IMR-90 (cell line): ENCODE measurements around the gene SNX5. TPM values are rescaled to one million over a fixed set of nuclear protein-coding genes. Genes with fewer than 3 reads are reported as not detected.

Experiments used
- ATAC-seq: fragments of 200-7000 bp; cut with Tn5 transposase; 2 replicates; pipeline ENCODE4 v1.9.1; 2020; ENCODE audit warnings: low read depth, mild to moderate bottlenecking, moderate library complexity
- BruUV-seq: library from RNA; stranded (reverse); fragments of 400-500 nt; replicated peaks from 2 replicates; lab custom pipeline; 2021; lab: Mats Ljungman, UMichigan
- CTCF ChIA-PET: fragments of 300-600 bp; formaldehyde crosslinking; extraction: SDS; loops from one replicate; lab custom pipeline; 2021; ENCODE audit warnings: antibody characterized with exemption; lab: Yijun Ruan, JAX
- POLR2A ChIA-PET: fragments of 300-600 bp; sonication (Branson Sonifier 250); formaldehyde crosslinking; loops from one replicate; lab custom pipeline; 2022; ENCODE audit warnings: antibody characterized with exemption; ENCODE audit not compliant: unreplicated experiment; lab: Charles Lee
- DNase-seq: peaks from one replicate; pipeline ENCODE4 v3.0.0; 2013
- H2AFZ ChIP-seq: replicated peaks from 2 replicates; pipeline ENCODE3; 2013; ENCODE audit warnings: low read length, mild to moderate bottlenecking; ENCODE audit not compliant: poor library complexity
- H2AK5ac ChIP-seq: 2 replicates; pipeline ENCODE4 v1.6.1; 2013; ENCODE audit warnings: low read depth, low read length, inconsistent platforms
- H2AK9ac ChIP-seq: replicated peaks from 2 replicates; pipeline ENCODE3; 2013; ENCODE audit warnings: mild to moderate bottlenecking, low read depth, low read length, moderate library complexity; ENCODE audit not compliant: poor library complexity
- H2BK120ac ChIP-seq: 2 replicates; pipeline ENCODE4 v1.6.1; 2013; ENCODE audit warnings: low read depth, low read length, inconsistent platforms
- H2BK15ac ChIP-seq: 3 replicates; pipeline ENCODE4 v1.6.1; 2013; ENCODE audit warnings: low read depth, low read length, inconsistent platforms
- H2BK20ac ChIP-seq: 2 replicates; pipeline ENCODE4 v1.6.1; 2013; ENCODE audit warnings: low read depth, mild to moderate bottlenecking, inconsistent platforms, low read length, moderate library complexity
- H2BK5ac ChIP-seq: 2 replicates; pipeline ENCODE4 v1.6.1; 2013; ENCODE audit warnings: mild to moderate bottlenecking, low read depth, low read length, inconsistent platforms; ENCODE audit not compliant: poor library complexity, severe bottlenecking
- H3K14ac ChIP-seq: replicated peaks from 2 replicates; pipeline ENCODE4 v1.6.1; 2013; ENCODE audit warnings: low read depth, low read length, inconsistent platforms
- H3K18ac ChIP-seq: 2 replicates; pipeline ENCODE4 v1.6.1; 2013; ENCODE audit warnings: low read depth, low read length, control low read depth
- H3K23ac ChIP-seq: 2 replicates; pipeline ENCODE4 v1.6.1; 2013; ENCODE audit warnings: low read depth, low read length, inconsistent platforms
- H3K27ac ChIP-seq: 2 replicates; pipeline ENCODE4 v1.5.1; 2013; ENCODE audit warnings: mild to moderate bottlenecking, control low read depth, low read length; ENCODE audit not compliant: insufficient read depth
- H3K27me3 ChIP-seq: 2 replicates; pipeline ENCODE4 v1.6.1; 2013; ENCODE audit warnings: low read length; ENCODE audit not compliant: control insufficient read depth, insufficient read depth
- H3K36me3 ChIP-seq: 2 replicates; pipeline ENCODE4 v1.6.1; 2013; ENCODE audit warnings: low read length, mixed read lengths; ENCODE audit not compliant: control insufficient read depth, insufficient read depth
- H3K4ac ChIP-seq: 2 replicates; pipeline ENCODE4 v1.6.1; 2013; ENCODE audit warnings: low read depth, low read length, inconsistent platforms
- H3K4me1 ChIP-seq: 2 replicates; pipeline ENCODE4 v1.6.1; 2013; ENCODE audit warnings: low read length, mixed read lengths; ENCODE audit not compliant: control insufficient read depth, insufficient read depth
- H3K4me2 ChIP-seq: 2 replicates; pipeline ENCODE4 v1.6.1; 2013; ENCODE audit warnings: low read depth, mild to moderate bottlenecking, control low read depth, low read length, moderate library complexity
- H3K4me3 ChIP-seq: 2 replicates; pipeline ENCODE4 v1.5.1; 2013; ENCODE audit warnings: low read depth, mild to moderate bottlenecking, control low read depth, low read length, moderate library complexity; ENCODE audit not compliant: insufficient read depth
- H3K56ac ChIP-seq: 2 replicates; pipeline ENCODE4 v1.6.1; 2013; ENCODE audit warnings: low read length, inconsistent platforms; ENCODE audit not compliant: insufficient read depth; ENCODE audit errors: extremely low read depth
- H3K79me1 ChIP-seq, 2 experiments: 2 replicates each; pipeline ENCODE4 v1.6.1; 2013; ENCODE audit warnings: low read length in 2 of 2, inconsistent platforms in 1 of 2, low read depth in 1 of 2
- H3K9ac ChIP-seq: 2 replicates; pipeline ENCODE4 v1.6.1; 2013; ENCODE audit warnings: low read depth, low read length, control low read depth
- H3K9me1 ChIP-seq: 2 replicates; pipeline ENCODE4 v1.6.1; 2013; ENCODE audit warnings: low read length, inconsistent platforms; ENCODE audit not compliant: insufficient read depth
- H3K9me3 ChIP-seq: 2 replicates; pipeline ENCODE4 v1.6.1; 2013; ENCODE audit warnings: low read length; ENCODE audit not compliant: control insufficient read depth, insufficient read depth
- H4K20me1 ChIP-seq: 2 replicates; pipeline ENCODE4 v1.6.1; 2013; ENCODE audit warnings: low read length, inconsistent platforms; ENCODE audit not compliant: insufficient read depth
- H4K5ac ChIP-seq: 2 replicates; pipeline ENCODE4 v1.6.1; 2013; ENCODE audit warnings: mild to moderate bottlenecking, low read depth, low read length, control low read depth
- H4K8ac ChIP-seq, 2 experiments: 2 replicates each; pipeline ENCODE4 v1.6.1; 2013; ENCODE audit warnings: low read depth in 2 of 2, low read length in 2 of 2, control low read depth in 1 of 2, inconsistent platforms in 1 of 2
- H4K91ac ChIP-seq: 2 replicates; pipeline ENCODE4 v1.6.1; 2013; ENCODE audit warnings: low read depth, low read length, inconsistent platforms; ENCODE audit not compliant: insufficient read depth
- CHD1 ChIP-seq: IDR thresholded peaks from 2 replicates; pipeline ENCODE4 v1.6.1; 2012; ENCODE audit warnings: low read depth, low read length, improper control_type of control experiment
- FOS ChIP-seq: fragments of 150-350 bp; IDR thresholded peaks from 2 replicates; pipeline ENCODE4 v1.6.1; 2016; ENCODE audit warnings: low read depth, low read length
- MAFK ChIP-seq: IDR thresholded peaks from 2 replicates; pipeline ENCODE4 v1.6.1; 2012; ENCODE audit warnings: low read depth, low read length, improper control_type of control experiment
- MAZ ChIP-seq: IDR thresholded peaks from 2 replicates; pipeline ENCODE4 v1.6.1; 2012; ENCODE audit warnings: low read depth, mild to moderate bottlenecking, low read length, improper control_type of control experiment, moderate library complexity, borderline replicate concordance
- NFE2L2 ChIP-seq: fragments of 150-350 bp; IDR thresholded peaks from 2 replicates; pipeline ENCODE4 v1.6.1; 2016; ENCODE audit warnings: low read depth, mild to moderate bottlenecking, low read length
- POLR2A ChIP-seq: IDR thresholded peaks from 2 replicates; pipeline ENCODE4 v1.6.1; 2012; ENCODE audit warnings: mild to moderate bottlenecking, low read depth, low read length
- RCOR1 ChIP-seq: IDR thresholded peaks from 2 replicates; pipeline ENCODE4 v1.6.1; 2012; ENCODE audit warnings: mild to moderate bottlenecking, low read length, improper control_type of control experiment; ENCODE audit not compliant: insufficient replicate concordance
- SMC3 ChIP-seq: fragments of 150-350 bp; IDR thresholded peaks from 2 replicates; pipeline ENCODE4 v1.6.1; 2016; ENCODE audit warnings: low read depth, mild to moderate bottlenecking, antibody characterized with exemption, low read length, moderate library complexity
- WGBS, 2 experiments: methylation state at CpG; one replicate each; pipeline versions ENCODE4 v1.1.5 to v1.1.7; 2013; ENCODE audit warnings: missing lambda C conversion rate in 2 of 2; ENCODE audit not compliant: insufficient read length in 1 of 2; ENCODE audit errors: extremely low coverage in 2 of 2; 5-methylcytosine and 5-hydroxymethylcytosine counted together
- dilution Hi-C: fragments of 300-500 bp; cut with HindIII; formaldehyde crosslinking; loops from one replicate; pipeline ENCODE4 v1.14.3; 2018; ENCODE audit warnings: low sequenced_read_pairs; ENCODE audit not compliant: unreplicated experiment
- in situ Hi-C: fragments of 300-500 bp; cut with MboI; formaldehyde crosslinking; loops from 3 replicates; pipeline ENCODE4 v1.14.3; 2019; ENCODE audit warnings: low sequenced_read_pairs, inconsistent platforms, mixed read lengths
- intact Hi-C: fragments of 100-400 bp; cut with micrococcal nuclease; formaldehyde crosslinking; loops from 2 replicates; pipeline ENCODE4 v1.10.0; 2022
- polyA plus RNA-seq, 3 experiments: library from polyadenylated mRNA; depleted of rRNA; stranded (reverse); fragments of >200 nt; gene quantifications; 2 replicates each; pipeline ENCODE4 v1.2.3, GENCODE V29; 2012; ENCODE audit warnings: low replicate concordance in 1 of 3
- total RNA-seq: library from RNA; depleted of rRNA; stranded (reverse); fragments of >200 nt; gene quantifications from 2 replicates; pipeline ENCODE4 v1.2.3, GENCODE V29; 2012
- TF ChIP-seq, protein P1 (sequence below): fragments of 150-350 bp; IDR thresholded peaks from 2 replicates; pipeline ENCODE4 v1.6.1; 2017; ENCODE audit warnings: mild to moderate bottlenecking, antibody characterized with exemption, low read length, low read depth
- TF ChIP-seq, protein P2 (sequence below): fragments of 150-350 bp; IDR thresholded peaks from 2 replicates; pipeline ENCODE4 v1.6.1; 2016; ENCODE audit warnings: low read depth, mild to moderate bottlenecking, low read length, moderate library complexity, borderline replicate concordance
- TF ChIP-seq, protein P3 (sequence below): conservative IDR thresholded peaks from 2 replicates; pipeline ENCODE4 v1.5.1; 2012; ENCODE audit warnings: mild to moderate bottlenecking, low read depth, low read length, improper control_type of control experiment

Gene SNX5
- total and polyA plus RNA-seq, 2 of the 4 experiments (the other 2 are of a cell fraction): 65.4 to 92.8 TPM

DNA sequence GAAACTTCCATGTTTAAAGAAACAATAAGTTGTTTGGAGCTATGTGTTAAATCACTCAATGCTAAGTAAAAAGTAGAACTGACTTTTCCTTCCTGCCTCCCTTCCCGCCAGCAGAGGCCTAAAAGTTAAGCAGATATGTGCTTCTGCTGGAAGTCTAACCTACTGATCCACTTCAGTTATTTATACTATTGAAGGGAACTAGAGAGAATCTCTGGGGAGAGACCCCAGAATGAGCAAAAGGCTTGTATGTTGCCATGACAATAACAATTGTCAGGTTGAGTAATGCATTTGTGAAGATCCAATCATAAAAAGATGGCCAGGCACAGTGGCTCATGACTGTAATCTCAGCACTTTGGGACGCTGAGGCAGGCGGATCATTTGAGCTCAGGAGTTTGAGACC is 25.0 kb upstream of the SNX5 start:
- Histone ChIP-seq H2BK120ac (no peak overlapping the region), H2BK15ac (no peak overlapping the region), H3K9ac (no peak overlapping the region), H2AK9ac (no peak overlapping the region), H3K9me1 (0 out of 2 replicates have a peak, but pooled peaks cover 3% of the 10 kb centered on the region), H2BK20ac (no peak overlapping the region), H3K9me3 (no peaks in the 10 kb centered on the region), H3K36me3 (no peaks in the 10 kb centered on the region; the same call in 1 of the 2 replicates), H4K20me1 (no peaks in the 10 kb centered on the region), H3K23ac (no peak overlapping the region), H2AK5ac (no peak overlapping the region), H3K79me1 (no peaks in the 10 kb centered on the region; a peak in 1 of 4 replicates), H3K27me3 (no peaks in the 10 kb centered on the region), H4K5ac (no peak overlapping the region), H3K4me1 (peaks cover 4% of the 10 kb centered on the region; the same call in 1 of the 2 replicates), H3K27ac (no peak overlapping the region), H2AFZ (no peak overlapping the region), H4K8ac (no peak overlapping the region), H3K18ac (no peak overlapping the region), H3K4ac (no peak overlapping the region), H4K91ac (no peak overlapping the region), H3K4me3 (no peak overlapping the region), H3K56ac (no peak overlapping the region), H3K14ac (no peak overlapping the region), H2BK5ac (no peak overlapping the region), H3K4me2 (no peak overlapping the region)
- WGBS, 2 experiments: no CpG with 5 or more reads among the region's 3 CpGs
- intact Hi-C loops (no loop called here), dilution Hi-C loops (no loop called here), in situ Hi-C loops (loop anchor here (10.0 kb wide), 1 partner anchor 479 kb away; no protein-coding TSS in a partner anchor)
- POLR2A ChIA-PET: no interaction called here
- TF ChIP-seq, protein P1, sequence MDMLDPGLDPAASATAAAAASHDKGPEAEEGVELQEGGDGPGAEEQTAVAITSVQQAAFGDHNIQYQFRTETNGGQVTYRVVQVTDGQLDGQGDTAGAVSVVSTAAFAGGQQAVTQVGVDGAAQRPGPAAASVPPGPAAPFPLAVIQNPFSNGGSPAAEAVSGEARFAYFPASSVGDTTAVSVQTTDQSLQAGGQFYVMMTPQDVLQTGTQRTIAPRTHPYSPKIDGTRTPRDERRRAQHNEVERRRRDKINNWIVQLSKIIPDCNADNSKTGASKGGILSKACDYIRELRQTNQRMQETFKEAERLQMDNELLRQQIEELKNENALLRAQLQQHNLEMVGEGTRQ: no peak
- TF ChIP-seq MAFK: no peak
- no peak for TF ChIP-seq NFE2L2
- TF ChIP-seq RCOR1: no peak
- TF ChIP-seq, protein P2, sequence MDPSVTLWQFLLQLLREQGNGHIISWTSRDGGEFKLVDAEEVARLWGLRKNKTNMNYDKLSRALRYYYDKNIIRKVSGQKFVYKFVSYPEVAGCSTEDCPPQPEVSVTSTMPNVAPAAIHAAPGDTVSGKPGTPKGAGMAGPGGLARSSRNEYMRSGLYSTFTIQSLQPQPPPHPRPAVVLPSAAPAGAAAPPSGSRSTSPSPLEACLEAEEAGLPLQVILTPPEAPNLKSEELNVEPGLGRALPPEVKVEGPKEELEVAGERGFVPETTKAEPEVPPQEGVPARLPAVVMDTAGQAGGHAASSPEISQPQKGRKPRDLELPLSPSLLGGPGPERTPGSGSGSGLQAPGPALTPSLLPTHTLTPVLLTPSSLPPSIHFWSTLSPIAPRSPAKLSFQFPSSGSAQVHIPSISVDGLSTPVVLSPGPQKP: no peak
- no peak for TF ChIP-seq CHD1
- TF ChIP-seq POLR2A: no peak
- TF ChIP-seq SMC3: no peak
- no peak for TF ChIP-seq MAZ
- TF ChIP-seq, protein P3, sequence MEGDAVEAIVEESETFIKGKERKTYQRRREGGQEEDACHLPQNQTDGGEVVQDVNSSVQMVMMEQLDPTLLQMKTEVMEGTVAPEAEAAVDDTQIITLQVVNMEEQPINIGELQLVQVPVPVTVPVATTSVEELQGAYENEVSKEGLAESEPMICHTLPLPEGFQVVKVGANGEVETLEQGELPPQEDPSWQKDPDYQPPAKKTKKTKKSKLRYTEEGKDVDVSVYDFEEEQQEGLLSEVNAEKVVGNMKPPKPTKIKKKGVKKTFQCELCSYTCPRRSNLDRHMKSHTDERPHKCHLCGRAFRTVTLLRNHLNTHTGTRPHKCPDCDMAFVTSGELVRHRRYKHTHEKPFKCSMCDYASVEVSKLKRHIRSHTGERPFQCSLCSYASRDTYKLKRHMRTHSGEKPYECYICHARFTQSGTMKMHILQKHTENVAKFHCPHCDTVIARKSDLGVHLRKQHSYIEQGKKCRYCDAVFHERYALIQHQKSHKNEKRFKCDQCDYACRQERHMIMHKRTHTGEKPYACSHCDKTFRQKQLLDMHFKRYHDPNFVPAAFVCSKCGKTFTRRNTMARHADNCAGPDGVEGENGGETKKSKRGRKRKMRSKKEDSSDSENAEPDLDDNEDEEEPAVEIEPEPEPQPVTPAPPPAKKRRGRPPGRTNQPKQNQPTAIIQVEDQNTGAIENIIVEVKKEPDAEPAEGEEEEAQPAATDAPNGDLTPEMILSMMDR: no peak
- no peak for TF ChIP-seq FOS
- no peak for DNase-seq
- CTCF ChIA-PET: no interaction called here
- ATAC-seq: no peak
- BruUV-seq: no TSS peak
